Keratinocyte (primary cell): Measurements from ENCODE around the gene TAS2R46.
"Not testable (repeated sequence)": the region's sequence is repeated elsewhere in the genome, so short reads cannot be mapped to it uniquely, and the experiment has no call there.

Experiments
- EZH2 ChIP-seq: IDR thresholded peaks from one replicate; pipeline ENCODE4 v1.6.1; 2012; ENCODE audit warnings: inconsistent platforms, mild to moderate bottlenecking, low read length, moderate library complexity
- TF ChIP-seq, protein P1 (sequence below), 3 experiments: IDR thresholded peaks in 1 of 3; conservative IDR thresholded peaks in 1 of 3; optimal IDR thresholded peaks in 1 of 3; 2 replicates in 2 of 3; 3 replicates in 1 of 3; pipeline versions ENCODE3 to v1.5.1; 2011; ENCODE audit warnings: low read length in 3 of 3, mild to moderate bottlenecking in 3 of 3, moderate library complexity in 2 of 3, control low read depth in 1 of 3, inconsistent platforms in 1 of 3; ENCODE audit not compliant: insufficient read depth in 2 of 3; ENCODE audit errors: extremely low read depth in 1 of 3

- TF ChIP-seq, protein P1, sequence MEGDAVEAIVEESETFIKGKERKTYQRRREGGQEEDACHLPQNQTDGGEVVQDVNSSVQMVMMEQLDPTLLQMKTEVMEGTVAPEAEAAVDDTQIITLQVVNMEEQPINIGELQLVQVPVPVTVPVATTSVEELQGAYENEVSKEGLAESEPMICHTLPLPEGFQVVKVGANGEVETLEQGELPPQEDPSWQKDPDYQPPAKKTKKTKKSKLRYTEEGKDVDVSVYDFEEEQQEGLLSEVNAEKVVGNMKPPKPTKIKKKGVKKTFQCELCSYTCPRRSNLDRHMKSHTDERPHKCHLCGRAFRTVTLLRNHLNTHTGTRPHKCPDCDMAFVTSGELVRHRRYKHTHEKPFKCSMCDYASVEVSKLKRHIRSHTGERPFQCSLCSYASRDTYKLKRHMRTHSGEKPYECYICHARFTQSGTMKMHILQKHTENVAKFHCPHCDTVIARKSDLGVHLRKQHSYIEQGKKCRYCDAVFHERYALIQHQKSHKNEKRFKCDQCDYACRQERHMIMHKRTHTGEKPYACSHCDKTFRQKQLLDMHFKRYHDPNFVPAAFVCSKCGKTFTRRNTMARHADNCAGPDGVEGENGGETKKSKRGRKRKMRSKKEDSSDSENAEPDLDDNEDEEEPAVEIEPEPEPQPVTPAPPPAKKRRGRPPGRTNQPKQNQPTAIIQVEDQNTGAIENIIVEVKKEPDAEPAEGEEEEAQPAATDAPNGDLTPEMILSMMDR (optimal IDR thresholded peaks at IDR 0.05 in 1 of 3, IDR thresholded peaks at IDR 0.05 in 1 of 3, conservative IDR thresholded peaks at IDR 0.05 in 1 of 3; ENCODE audit: extremely low read depth in 1 of 3, insufficient read depth in 2 of 3, low read length in 3 of 3), result not testable (repeated sequence)
- not testable (repeated sequence) for TF ChIP-seq EZH2
Observed at GRCh38 chr12:11094910-11095309, 32.8 kb upstream of the TAS2R46 start.
